Panc1 (cell line): ENCODE results near the gene NOL4L. TPM values are rescaled to one million over a fixed set of nuclear protein-coding genes. Genes with fewer than 3 reads are reported as not detected.
A peak's percentile ranks its signal among the peaks of the same experiment; 100 is the strongest.

Source experiments
- ATAC-seq: fragments of 200-7000 bp; cut with Tn5 transposase; 2 replicates; pipeline ENCODE4 v1.9.1; 2020; ENCODE audit warnings: mild to moderate bottlenecking, moderate library complexity
- BruUV-seq: library from RNA; stranded (reverse); fragments of 400-500 nt; replicated peaks from 2 replicates; lab custom pipeline; 2021; lab: Mats Ljungman, UMichigan
- CTCF ChIA-PET: fragments of 300-600 bp; sonication (Branson Sonifier 250); formaldehyde crosslinking; loops from one replicate; lab custom pipeline; 2022; ENCODE audit warnings: antibody characterized with exemption; lab: Charles Lee
- POLR2A ChIA-PET: fragments of 300-600 bp; sonication (Branson Sonifier 250); formaldehyde crosslinking; loops from one replicate; lab custom pipeline; 2022; ENCODE audit warnings: antibody characterized with exemption; lab: Charles Lee
- DNase-seq: peaks from one replicate; pipeline ENCODE4 v3.0.0-alpha.2; 2010; ENCODE audit warnings: low read depth, low spot score
- H3K27ac ChIP-seq: 2 replicates; pipeline ENCODE4 v1.5.1; 2011; ENCODE audit warnings: mild to moderate bottlenecking, low read length, inconsistent platforms
- H3K27me3 ChIP-seq: fragments of 200-500 bp; sonication (Bioruptor generic); 2 replicates; pipeline ENCODE4 v1.6.0; 2014; ENCODE audit warnings: low read length, inconsistent platforms; ENCODE audit not compliant: control insufficient read depth, insufficient read depth
- H3K36me3 ChIP-seq: fragments of 200-500 bp; sonication (Bioruptor generic); 2 replicates; pipeline ENCODE4 v1.5.1; 2014; ENCODE audit warnings: inconsistent platforms, mild to moderate bottlenecking, low read length, moderate library complexity; ENCODE audit not compliant: control insufficient read depth, insufficient read depth
- H3K4me1 ChIP-seq: 2 replicates; pipeline ENCODE4 v1.5.1; 2011; ENCODE audit warnings: inconsistent platforms, mild to moderate bottlenecking, low read length, moderate library complexity; ENCODE audit not compliant: control insufficient read depth, insufficient read depth
- H3K4me3 ChIP-seq, 2 experiments: 2 replicates each; pipeline ENCODE4 v1.5.1; 2011 to 2012; ENCODE audit warnings: low read depth in 2 of 2, low read length in 2 of 2, mild to moderate bottlenecking in 2 of 2, inconsistent platforms in 1 of 2, moderate library complexity in 1 of 2
- H3K9me3 ChIP-seq: fragments of 200-500 bp; sonication (Bioruptor generic); 2 replicates; pipeline ENCODE4 v1.5.1; 2014; ENCODE audit warnings: low read depth, mild to moderate bottlenecking, inconsistent platforms, low read length, moderate library complexity; ENCODE audit not compliant: control insufficient read depth, insufficient read depth
- CTCF ChIP-seq: fragments of 450-650 bp; IDR thresholded peaks from 2 replicates; pipeline ENCODE4 v1.5.1; 2017; ENCODE audit warnings: mild to moderate bottlenecking
- POLR2AphosphoS5 ChIP-seq: IDR thresholded peaks from 2 replicates; pipeline ENCODE4 v1.6.1; 2012; ENCODE audit warnings: mild to moderate bottlenecking, low read depth, low read length, moderate library complexity
- REST ChIP-seq, 2 experiments: IDR thresholded peaks; 2 replicates each; pipeline ENCODE4 v1.6.1; 2011 to 2012; ENCODE audit warnings: low read depth in 2 of 2, control low read depth in 1 of 2, low read length in 1 of 2, mild to moderate bottlenecking in 1 of 2, moderate library complexity in 1 of 2; ENCODE audit not compliant: insufficient read depth in 1 of 2
- SIN3A ChIP-seq: IDR thresholded peaks from 2 replicates; pipeline ENCODE4 v1.6.1; 2012; ENCODE audit warnings: low read depth, mild to moderate bottlenecking, low read length, moderate library complexity, borderline replicate concordance; ENCODE audit not compliant: insufficient read depth
- TCF7L2 ChIP-seq: IDR thresholded peaks from 2 replicates; pipeline ENCODE4 v1.6.1; 2011; ENCODE audit warnings: mild to moderate bottlenecking, low read depth, low read length, inconsistent platforms
- in situ Hi-C: cut with HindIII; loops from 2 replicates; pipeline ENCODE4 v1.10.0; 2016; ENCODE audit warnings: low sequenced_read_pairs, low pct_unique_long_range_greater_than_20kb
- intact Hi-C: fragments of 100-400 bp; cut with micrococcal nuclease; formaldehyde crosslinking; loops from one replicate; pipeline ENCODE4 v1.10.0; 2022; ENCODE audit not compliant: unreplicated experiment
- total RNA-seq: library from RNA; stranded (reverse); gene quantifications from one replicate; pipeline ENCODE4 v1.2.1, GENCODE V29; 2021; ENCODE audit not compliant: unreplicated experiment

NOL4L gene
- total RNA-seq, 1 experiment from 2014 or later, result 21.6 TPM

GRCh38 chr20:32482143-32482441 lies 103.0 kb downstream of the NOL4L start:
- no peak for ATAC-seq
- H3K36me3 ChIP-seq, result no peaks in the 10 kb centered on the region; the same call in 1 of the 2 replicates
- H3K27ac ChIP-seq, result peak overlapping the region; percentile 59
- intact Hi-C loops (no loop called here), in situ Hi-C loops (no loop called here)
- peak overlapping the region; percentile 66 to 67 for H3K4me3 ChIP-seq
- no peaks in the 10 kb centered on the region for H3K27me3 ChIP-seq
- ChIA-PET CTCF (interaction anchor here (0.7 kb wide), 1 partner anchor 802 kb away, joined by 5 read pairs; no protein-coding TSS in a partner anchor), POLR2A (interaction anchor here (0.6 kb wide), 1 partner anchor 833 kb away, joined by 3 read pairs; no protein-coding TSS in a partner anchor)
- peaks cover 41% of the 10 kb centered on the region for H3K4me1 ChIP-seq
- TF ChIP-seq TCF7L2 (no peak), POLR2AphosphoS5 (no peak), CTCF (no peak), REST (IDR thresholded peaks at IDR 0.05; ENCODE audit: insufficient read depth in 1 of 2, low read depth in 2 of 2, low read length in 1 of 2) (no peak), SIN3A (no peak)
- no TSS peak for BruUV-seq
- no peak for DNase-seq
- no peaks in the 10 kb centered on the region for H3K9me3 ChIP-seq

- Histone ChIP-seq H3K36me3 (no peaks in the 10 kb centered on the region; the same call in 1 of the 2 replicates), H3K27me3 (no peaks in the 10 kb centered on the region), H3K27ac (peak overlapping the region; percentile 65), H3K9me3 (no peaks in the 10 kb centered on the region), H3K4me1 (peaks cover 45% of the 10 kb centered on the region), H3K4me3 (peak overlapping the region; percentile 66 to 67)
- ChIA-PET POLR2A (no interaction called here), CTCF (interaction anchor here (0.6 to 0.7 kb wide), 3 partner anchors 45 to 803 kb away, joined by 4 to 5 read pairs (median 5); no protein-coding TSS in a partner anchor)
- no TSS peak for BruUV-seq
- TF ChIP-seq SIN3A (no peak), CTCF (no peak), REST (IDR thresholded peaks at IDR 0.05; ENCODE audit: insufficient read depth in 1 of 2, low read depth in 2 of 2, low read length in 1 of 2) (no peak), TCF7L2 (no peak), POLR2AphosphoS5 (no peak)
- DNase-seq (no peak), ATAC-seq (no peak)
- intact Hi-C loops (no loop called here), in situ Hi-C loops (no loop called here)
Measured at GRCh38 chr20:32481311-32482142, 103.6 kb downstream of the NOL4L start.
